ENCODE results near the gene TAOK1.

Gene TAOK1

GRCh38 chr17:29581583-29582253 is 191.6 kb downstream of the TAOK1 start:
- TF ChIP-seq FOXM1 (IDR thresholded peaks at IDR 0.05; ENCODE audit: borderline replicate concordance, low read depth) (no peak), CEBPB (IDR thresholded peaks at IDR 0.05) (no peak), REST (IDR thresholded peaks at IDR 0.05; ENCODE audit: low read depth) (no peak), USF1 (IDR thresholded peaks at IDR 0.05) (no peak), TCF12 (IDR thresholded peaks at IDR 0.05; ENCODE audit: low read depth) (no peak), EGR1 (IDR thresholded peaks at IDR 0.05) (no peak), ZBTB7A (IDR thresholded peaks at IDR 0.05; ENCODE audit: low read depth) (no peak), EP300 (IDR thresholded peaks at IDR 0.05; ENCODE audit: borderline replicate concordance) (no peak), TAF1 (IDR thresholded peaks at IDR 0.05; ENCODE audit: low read depth) (no peak), CREB1 (IDR thresholded peaks at IDR 0.05; ENCODE audit: low read depth) (no peak), RAD21 (IDR thresholded peaks at IDR 0.05; ENCODE audit: low read depth) (no peak), TEAD4 (IDR thresholded peaks at IDR 0.05) (no peak), MAX (IDR thresholded peaks at IDR 0.05) (no peak), NFIC (IDR thresholded peaks at IDR 0.05) (no peak)

GRCh38 chr17:29582254-29582765 is 192.1 kb downstream of the TAOK1 start:
- TF ChIP-seq TEAD4 (IDR thresholded peaks at IDR 0.05) (no peak), MAX (IDR thresholded peaks at IDR 0.05) (no peak), TCF12 (IDR thresholded peaks at IDR 0.05; ENCODE audit: low read depth) (no peak), RAD21 (IDR thresholded peaks at IDR 0.05; ENCODE audit: low read depth) (no peak), NFIC (IDR thresholded peaks at IDR 0.05) (no peak), USF1 (IDR thresholded peaks at IDR 0.05) (no peak), ZBTB7A (IDR thresholded peaks at IDR 0.05; ENCODE audit: low read depth) (no peak), REST (IDR thresholded peaks at IDR 0.05; ENCODE audit: low read depth) (no peak), YY1 (IDR thresholded peaks at IDR 0.05; ENCODE audit: low read depth) (no peak), EGR1 (IDR thresholded peaks at IDR 0.05) (no peak)

DNA sequence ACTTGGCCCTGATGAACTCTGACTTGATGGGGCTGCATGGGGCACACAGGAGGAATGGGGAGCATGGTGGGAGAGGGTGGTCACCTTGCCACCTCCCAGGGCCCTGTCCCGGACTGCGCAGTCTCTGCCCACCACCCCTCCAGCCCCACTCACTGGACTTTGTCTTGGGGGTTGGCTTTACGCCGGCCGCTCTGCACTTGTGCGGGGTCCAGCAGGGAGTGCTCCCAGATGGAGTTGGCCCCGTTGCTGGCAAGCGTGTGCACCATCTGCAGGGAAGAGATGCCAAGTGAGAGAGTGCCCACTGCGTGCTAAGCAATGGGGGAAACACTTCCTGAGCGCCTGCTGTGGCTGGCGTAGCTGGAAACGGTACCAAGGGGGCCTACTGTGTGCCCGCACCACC is 192.6 kb downstream of the TAOK1 start:
- TF ChIP-seq ZBTB7A (IDR thresholded peaks at IDR 0.05; ENCODE audit: low read depth) (no peak), YY1 (IDR thresholded peaks at IDR 0.05; ENCODE audit: low read depth) (no peak), REST (IDR thresholded peaks at IDR 0.05; ENCODE audit: low read depth) (no peak), CEBPB (IDR thresholded peaks at IDR 0.05) (no peak), RAD21 (IDR thresholded peaks at IDR 0.05; ENCODE audit: low read depth) (no peak), TAF1 (IDR thresholded peaks at IDR 0.05; ENCODE audit: low read depth) (no peak), MAX (IDR thresholded peaks at IDR 0.05) (no peak)
